ENCODE measurements around the gene BRSK2.

BRSK2 gene

GRCh38 chr11:1438261-1438966 is 48.7 kb downstream of the BRSK2 start:
- no peak for DNase-seq

GRCh38 chr11:1438967-1439330 is 49.2 kb downstream of the BRSK2 start:
- DNase-seq: no peak

- no peak for DNase-seq
Measured at GRCh38 chr11:1439341-1439740, 49.6 kb downstream of the BRSK2 start.

GRCh38 chr11:1440066-1440465 is 50.3 kb downstream of the BRSK2 start:
- no peak for DNase-seq

- DNase-seq: no peak
Measured at GRCh38 chr11:1440496-1440895, 50.8 kb downstream of the BRSK2 start.

- DNase-seq: no peak
Measured at GRCh38 chr11:1442163-1442562, 52.4 kb downstream of the BRSK2 start.

GRCh38 chr11:1442807-1443366 is 53.2 kb downstream of the BRSK2 start:
- DNase-seq: no peak

- DNase-seq: no peak
Measured at GRCh38 chr11:1443737-1444136, 54.0 kb downstream of the BRSK2 start.

GRCh38 chr11:1444321-1444720 is 54.6 kb downstream of the BRSK2 start:
- DNase-seq: no peak

GRCh38 chr11:1444823-1445422 is 55.2 kb downstream of the BRSK2 start:
- DNase-seq: no peak

- DNase-seq: no peak
Measured at GRCh38 chr11:1445741-1446445, 56.2 kb downstream of the BRSK2 start.

GRCh38 chr11:1446623-1447022 is 56.9 kb downstream of the BRSK2 start:
- no peak for DNase-seq

GRCh38 chr11:1447845-1448825 is 58.4 kb downstream of the BRSK2 start:
- DNase-seq: no peak

GRCh38 chr11:1448882-1449281 is 59.1 kb downstream of the BRSK2 start:
- no peak for DNase-seq

GRCh38 chr11:1449490-1450243 is 59.9 kb downstream of the BRSK2 start:
- DNase-seq: no peak

- no peak for DNase-seq
Measured at GRCh38 chr11:1450344-1450875, 60.7 kb downstream of the BRSK2 start.

GRCh38 chr11:1450949-1451710 is 61.4 kb downstream of the BRSK2 start:
- no peak for DNase-seq

GRCh38 chr11:1451781-1452470 is 62.2 kb downstream of the BRSK2 start:
- DNase-seq: no peak

- DNase-seq: no peak
Measured at GRCh38 chr11:1452744-1453143, 63.0 kb downstream of the BRSK2 start.

- no peak for DNase-seq
Measured at GRCh38 chr11:1453611-1454034, 63.9 kb downstream of the BRSK2 start.

Data from CD4-positive, alpha-beta T cell treated with Interferon gamma for 1 hour (primary cell).